Kidney epithelial cell (primary cell): ENCODE data around the gene LAMA5. TPM values are rescaled to one million over a fixed set of nuclear protein-coding genes. Genes with fewer than 3 reads are reported as not detected.
A peak's percentile ranks its signal among the peaks of the same experiment; 100 is the strongest.

ENCODE experiments used
- DNase-seq: peaks from one replicate; pipeline ENCODE4 v3.0.0-alpha.2; 2010; ENCODE audit warnings: low read depth
- H3K27me3 ChIP-seq: 2 replicates; pipeline ENCODE4 v1.6.0; 2011; ENCODE audit warnings: low read length; ENCODE audit not compliant: control insufficient read depth, insufficient read depth
- H3K36me3 ChIP-seq: 2 replicates; pipeline ENCODE4 v1.5.1; 2011; ENCODE audit warnings: low read length; ENCODE audit not compliant: control insufficient read depth, insufficient read depth
- H3K4me3 ChIP-seq: 2 replicates; pipeline ENCODE4 v1.5.1; 2011; ENCODE audit warnings: low read depth, mild to moderate bottlenecking, control low read depth, low read length
- total RNA-seq: library from RNA; depleted of rRNA; stranded (reverse); fragments of >200 nt; gene quantifications from 2 replicates; pipeline ENCODE4 v1.2.3, GENCODE V29; 2015
- TF ChIP-seq, protein P1 (sequence below): IDR thresholded peaks from 2 replicates; pipeline ENCODE4 v1.5.1; 2011; ENCODE audit warnings: mild to moderate bottlenecking, moderate library complexity, low read length, control low read depth, inconsistent platforms; ENCODE audit not compliant: insufficient read depth, poor library complexity, severe bottlenecking

Gene LAMA5
- total RNA-seq, 1 donor from 2014 or later = 359 TPM

DNA sequence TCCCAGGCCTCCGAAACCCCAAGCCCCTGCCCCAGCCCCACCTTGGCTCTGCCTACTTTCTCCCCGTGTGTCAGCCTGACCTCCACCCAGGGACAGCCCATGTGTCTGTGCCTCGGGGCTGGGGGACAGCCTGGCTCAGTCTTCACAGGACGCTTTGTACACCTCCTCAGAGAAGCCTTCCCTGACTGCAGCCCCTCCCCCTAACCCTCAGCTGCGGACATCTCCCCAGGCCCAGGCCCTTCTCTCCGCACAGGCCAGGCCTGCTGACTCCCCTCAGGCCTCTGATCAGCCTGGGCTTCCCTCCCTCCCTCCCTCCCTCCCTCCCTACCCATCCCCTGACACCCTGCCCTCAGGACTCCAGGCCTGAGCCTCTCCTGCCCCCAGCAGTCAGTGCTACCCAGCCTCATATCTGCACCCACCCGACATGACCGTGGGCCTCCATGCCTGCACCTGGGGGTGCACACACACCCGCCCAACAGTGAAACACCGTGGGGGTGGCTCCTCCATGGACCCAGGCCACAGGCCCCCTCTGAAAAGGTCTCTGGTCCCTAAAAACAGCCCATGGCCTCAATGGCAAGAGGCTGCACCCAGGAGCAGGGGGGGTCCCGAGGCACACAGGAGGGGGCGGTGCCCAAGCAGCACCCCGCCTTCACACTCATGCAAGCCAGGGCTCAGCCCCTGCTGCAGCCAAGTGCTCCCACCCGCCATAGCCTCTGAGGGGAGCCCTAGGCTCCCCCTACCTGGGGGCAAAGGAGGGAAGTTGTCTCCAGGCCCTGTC, 12.9 kb downstream of the LAMA5 start:
- Histone ChIP-seq H3K27me3 (no peaks in the 10 kb centered on the region), H3K4me3 (no peak overlapping the region), H3K36me3 (peaks cover 4% of the 10 kb centered on the region)
- TF ChIP-seq, protein P1, sequence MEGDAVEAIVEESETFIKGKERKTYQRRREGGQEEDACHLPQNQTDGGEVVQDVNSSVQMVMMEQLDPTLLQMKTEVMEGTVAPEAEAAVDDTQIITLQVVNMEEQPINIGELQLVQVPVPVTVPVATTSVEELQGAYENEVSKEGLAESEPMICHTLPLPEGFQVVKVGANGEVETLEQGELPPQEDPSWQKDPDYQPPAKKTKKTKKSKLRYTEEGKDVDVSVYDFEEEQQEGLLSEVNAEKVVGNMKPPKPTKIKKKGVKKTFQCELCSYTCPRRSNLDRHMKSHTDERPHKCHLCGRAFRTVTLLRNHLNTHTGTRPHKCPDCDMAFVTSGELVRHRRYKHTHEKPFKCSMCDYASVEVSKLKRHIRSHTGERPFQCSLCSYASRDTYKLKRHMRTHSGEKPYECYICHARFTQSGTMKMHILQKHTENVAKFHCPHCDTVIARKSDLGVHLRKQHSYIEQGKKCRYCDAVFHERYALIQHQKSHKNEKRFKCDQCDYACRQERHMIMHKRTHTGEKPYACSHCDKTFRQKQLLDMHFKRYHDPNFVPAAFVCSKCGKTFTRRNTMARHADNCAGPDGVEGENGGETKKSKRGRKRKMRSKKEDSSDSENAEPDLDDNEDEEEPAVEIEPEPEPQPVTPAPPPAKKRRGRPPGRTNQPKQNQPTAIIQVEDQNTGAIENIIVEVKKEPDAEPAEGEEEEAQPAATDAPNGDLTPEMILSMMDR = no peak
- no peak for DNase-seq

- no peak overlapping the region for H3K4me3 ChIP-seq
- TF ChIP-seq, protein P1 = no peak
These were observed 13.7 kb downstream of the LAMA5 start for GRCh38 chr20:62353289-62354030.

GRCh38 chr20:62352402-62353288, 14.5 kb downstream of the LAMA5 start:
- DNase-seq = no peak
- H3K27me3 ChIP-seq = no peaks in the 10 kb centered on the region
- no peak overlapping the region for H3K4me3 ChIP-seq
- TF ChIP-seq, protein P1 = peak; percentile 7
- peaks cover 4% of the 10 kb centered on the region for H3K36me3 ChIP-seq

More at GRCh38 chr20:62353289-62354030, 13.7 kb downstream of the LAMA5 start:
- Histone ChIP-seq H3K36me3 (peaks cover 4% of the 10 kb centered on the region), H3K27me3 (no peaks in the 10 kb centered on the region)
- DNase-seq = no peak

GRCh38 chr20:62351469-62352401, 15.4 kb downstream of the LAMA5 start:
- H3K4me3 ChIP-seq = no peak overlapping the region
- TF ChIP-seq, protein P1 = no peak
- H3K27me3 ChIP-seq = no peaks in the 10 kb centered on the region
- peaks cover 4% of the 10 kb centered on the region for H3K36me3 ChIP-seq
- no peak for DNase-seq
